OCI-LY7 (cell line): ENCODE measurements around the gene FGF1. TPM values are rescaled to one million over a fixed set of nuclear protein-coding genes. Genes with fewer than 3 reads are reported as not detected.
A peak's percentile ranks its signal among the peaks of the same experiment; 100 is the strongest.

Experiments
- BruUV-seq: library from RNA; stranded (reverse); fragments of 400-500 nt; replicated peaks from 2 replicates; lab custom pipeline; 2021; lab: Mats Ljungman, UMichigan
- CTCF ChIA-PET: fragments of 300-600 bp; sonication (Branson Sonifier 250); formaldehyde crosslinking; loops from one replicate; lab custom pipeline; 2022; ENCODE audit warnings: antibody characterized with exemption; ENCODE audit not compliant: unreplicated experiment; lab: Charles Lee
- POLR2A ChIA-PET: fragments of 300-600 bp; sonication (Branson Sonifier 250); formaldehyde crosslinking; loops from one replicate; lab custom pipeline; 2022; ENCODE audit warnings: antibody characterized with exemption; lab: Charles Lee
- DNase-seq: peaks from one replicate; pipeline ENCODE4 v3.0.0-alpha.2; 2015; ENCODE audit warnings: low spot score
- H2AFZ ChIP-seq: fragments of 200-600 bp; sonication (generic), shearing (Covaris generic); 2 replicates; pipeline ENCODE4 v1.6.1; 2014; ENCODE audit warnings: mild to moderate bottlenecking, antibody characterized with exemption, low read length, moderate library complexity
- H3K27ac ChIP-seq: fragments of 200-600 bp; sonication (generic); 2 replicates; pipeline ENCODE4 v1.5.1; 2014; ENCODE audit warnings: mixed run types, low read depth, mild to moderate bottlenecking, moderate library complexity, low read length, inconsistent platforms; ENCODE audit not compliant: poor library complexity, severe bottlenecking
- H3K36me3 ChIP-seq: fragments of 200-600 bp; sonication (generic); 2 replicates; pipeline ENCODE4 v1.6.1; 2014; ENCODE audit warnings: mild to moderate bottlenecking, antibody characterized with exemption, low read length, moderate library complexity, mixed read lengths; ENCODE audit not compliant: insufficient read depth
- H3K4me1 ChIP-seq: fragments of 200-600 bp; sonication (generic); 2 replicates; pipeline ENCODE4 v1.5.1; 2014; ENCODE audit warnings: mild to moderate bottlenecking, low read length; ENCODE audit not compliant: insufficient read depth, poor library complexity, severe bottlenecking
- H3K4me2 ChIP-seq: fragments of 200-600 bp; sonication (generic); 2 replicates; pipeline ENCODE4 v1.6.1; 2014; ENCODE audit warnings: mild to moderate bottlenecking, low read length
- H3K4me3 ChIP-seq: fragments of 200-600 bp; sonication (generic); 2 replicates; pipeline ENCODE4 v1.5.1; 2014; ENCODE audit warnings: mild to moderate bottlenecking, low read depth, low read length; ENCODE audit not compliant: poor library complexity, severe bottlenecking
- H3K79me2 ChIP-seq: fragments of 200-600 bp; sonication (generic); 2 replicates; pipeline ENCODE4 v1.6.1; 2016; ENCODE audit warnings: low read depth, mild to moderate bottlenecking, low read length, moderate library complexity, mixed read lengths; ENCODE audit not compliant: insufficient read depth
- H3K9me2 ChIP-seq: fragments of 200-600 bp; sonication (generic); 2 replicates; pipeline ENCODE4 v1.6.1; 2016; ENCODE audit warnings: mild to moderate bottlenecking, low read length, mixed read lengths; ENCODE audit not compliant: insufficient read depth
- H3K9me3 ChIP-seq: fragments of 200-600 bp; sonication (generic); 2 replicates; pipeline ENCODE4 v1.6.1; 2014; ENCODE audit warnings: mild to moderate bottlenecking, mixed run types, low read length, mixed read lengths
- H4K20me1 ChIP-seq: fragments of 200-600 bp; sonication (generic); 2 replicates; pipeline ENCODE4 v1.6.1; 2014; ENCODE audit warnings: mild to moderate bottlenecking, antibody characterized with exemption, low read length, moderate library complexity, mixed read lengths; ENCODE audit not compliant: insufficient read depth
- EZH2phosphoT487 ChIP-seq: fragments of 200-600 bp; sonication (generic); IDR thresholded peaks from 2 replicates; pipeline ENCODE4 v1.6.1; 2018; ENCODE audit warnings: low read depth, borderline replicate concordance, mild to moderate bottlenecking, mixed run types, antibody characterized with exemption, low read length, moderate library complexity, mixed read lengths
- intact Hi-C: fragments of 100-400 bp; cut with micrococcal nuclease; formaldehyde crosslinking; loops from one replicate; pipeline ENCODE4 v1.10.0; 2022; ENCODE audit not compliant: unreplicated experiment
- total RNA-seq, 2 experiments: library from RNA; depleted of rRNA in 1 of 2; stranded (reverse); fragments of >200 nt in 1 of 2; shearing (Covaris generic) in 1 of 2; gene quantifications; 2 replicates each; pipeline ENCODE4 v1.2.3, GENCODE V29; 2014 to 2022
- TF ChIP-seq, protein P1 (sequence below): fragments of 200-600 bp; sonication (generic); conservative IDR thresholded peaks from 2 replicates; pipeline ENCODE4 v1.5.1; 2014; ENCODE audit warnings: mild to moderate bottlenecking, antibody characterized with exemption, low read length, moderate library complexity, mixed read lengths

The FGF1 gene
- total RNA-seq, 2 experiments from 2014 or later, result not detected

DNA sequence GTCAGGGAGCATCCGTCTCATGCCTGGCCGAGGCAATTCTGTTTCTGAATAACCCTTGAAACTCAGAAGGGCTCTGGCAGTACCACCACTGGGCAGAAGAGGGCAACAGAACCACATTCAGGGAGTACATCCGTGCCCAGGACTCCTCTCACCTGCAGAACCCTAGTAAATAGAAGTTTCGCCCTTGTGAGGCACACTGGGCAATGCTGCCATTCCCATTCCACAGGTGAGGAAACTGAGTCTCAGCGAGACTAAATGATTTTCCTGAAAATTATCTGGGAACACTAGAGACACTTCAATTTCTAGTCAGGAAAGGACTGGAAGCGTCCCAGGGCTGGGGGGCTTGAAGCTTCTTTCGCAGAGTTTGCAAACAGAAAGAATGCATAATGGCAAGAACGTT is 74.7 kb downstream of the FGF1 start:
- TF ChIP-seq, protein P1, sequence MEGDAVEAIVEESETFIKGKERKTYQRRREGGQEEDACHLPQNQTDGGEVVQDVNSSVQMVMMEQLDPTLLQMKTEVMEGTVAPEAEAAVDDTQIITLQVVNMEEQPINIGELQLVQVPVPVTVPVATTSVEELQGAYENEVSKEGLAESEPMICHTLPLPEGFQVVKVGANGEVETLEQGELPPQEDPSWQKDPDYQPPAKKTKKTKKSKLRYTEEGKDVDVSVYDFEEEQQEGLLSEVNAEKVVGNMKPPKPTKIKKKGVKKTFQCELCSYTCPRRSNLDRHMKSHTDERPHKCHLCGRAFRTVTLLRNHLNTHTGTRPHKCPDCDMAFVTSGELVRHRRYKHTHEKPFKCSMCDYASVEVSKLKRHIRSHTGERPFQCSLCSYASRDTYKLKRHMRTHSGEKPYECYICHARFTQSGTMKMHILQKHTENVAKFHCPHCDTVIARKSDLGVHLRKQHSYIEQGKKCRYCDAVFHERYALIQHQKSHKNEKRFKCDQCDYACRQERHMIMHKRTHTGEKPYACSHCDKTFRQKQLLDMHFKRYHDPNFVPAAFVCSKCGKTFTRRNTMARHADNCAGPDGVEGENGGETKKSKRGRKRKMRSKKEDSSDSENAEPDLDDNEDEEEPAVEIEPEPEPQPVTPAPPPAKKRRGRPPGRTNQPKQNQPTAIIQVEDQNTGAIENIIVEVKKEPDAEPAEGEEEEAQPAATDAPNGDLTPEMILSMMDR, result peak; percentile 71
- TF ChIP-seq EZH2phosphoT487, result no peak
- H2AFZ ChIP-seq, result no peak overlapping the region
- H4K20me1 ChIP-seq, result no peaks in the 10 kb centered on the region
- H3K27ac ChIP-seq, result no peak overlapping the region
- H3K4me3 ChIP-seq, result no peak overlapping the region
- H3K79me2 ChIP-seq, result no peaks in the 10 kb centered on the region
- POLR2A ChIA-PET, result interaction anchor here (0.6 kb wide), 1 partner anchor 58 kb away, joined by 3 read pairs; no protein-coding TSS in a partner anchor
- CTCF ChIA-PET, result no interaction called here
- no peak overlapping the region for H3K4me2 ChIP-seq
- intact Hi-C loops, result loop anchor here (1.0 to 2.0 kb wide), 2 partner anchors 88 to 276 kb away; no protein-coding TSS in a partner anchor
- H3K9me3 ChIP-seq, result no peaks in the 10 kb centered on the region
- peak; percentile 36 for DNase-seq
- H3K9me2 ChIP-seq, result no peaks in the 10 kb centered on the region
- BruUV-seq, result no TSS peak
- H3K4me1 ChIP-seq, result no peaks in the 10 kb centered on the region
- no peaks in the 10 kb centered on the region for H3K36me3 ChIP-seq

GRCh38 chr5:142610176-142611001 is 75.5 kb downstream of the FGF1 start:
- CTCF ChIA-PET, result no interaction called here
- H3K27ac ChIP-seq, result no peak overlapping the region
- H3K9me2 ChIP-seq, result no peaks in the 10 kb centered on the region
- no peak for TF ChIP-seq EZH2phosphoT487
- TF ChIP-seq, protein P1, result no peak
- no peak overlapping the region for H3K4me3 ChIP-seq
- no peaks in the 10 kb centered on the region for H3K36me3 ChIP-seq
- POLR2A ChIA-PET, result interaction anchor here (0.6 kb wide), 1 partner anchor 58 kb away, joined by 3 read pairs; no protein-coding TSS in a partner anchor
- no peak overlapping the region for H2AFZ ChIP-seq
- no peak for DNase-seq
- no peaks in the 10 kb centered on the region for H3K4me1 ChIP-seq
- no peaks in the 10 kb centered on the region for H3K9me3 ChIP-seq
- H4K20me1 ChIP-seq, result no peaks in the 10 kb centered on the region
- H3K79me2 ChIP-seq, result no peaks in the 10 kb centered on the region
- intact Hi-C loops, result loop anchor here (1.0 to 2.0 kb wide), 2 partner anchors 89 to 276 kb away; no protein-coding TSS in a partner anchor
- no TSS peak for BruUV-seq
- no peak overlapping the region for H3K4me2 ChIP-seq

GRCh38 chr5:142609142-142609541 is 76.7 kb downstream of the FGF1 start:
- ChIA-PET CTCF (no interaction called here), POLR2A (no interaction called here)
- Histone ChIP-seq H2AFZ (no peak overlapping the region), H3K79me2 (no peaks in the 10 kb centered on the region), H3K4me1 (no peaks in the 10 kb centered on the region), H3K4me2 (no peak overlapping the region), H3K9me3 (no peaks in the 10 kb centered on the region), H3K9me2 (no peaks in the 10 kb centered on the region), H3K36me3 (no peaks in the 10 kb centered on the region), H4K20me1 (no peaks in the 10 kb centered on the region), H3K27ac (no peak overlapping the region), H3K4me3 (no peak overlapping the region)
- BruUV-seq, result no TSS peak
- DNase-seq, result no peak
- intact Hi-C loops, result no loop called here
- TF ChIP-seq, protein P1, result no peak
- no peak for TF ChIP-seq EZH2phosphoT487
